NCI-H2227 (cell line): Measurements from ENCODE around the gene CCDC78.

ENCODE experiments used
- DNase-seq: peaks from one replicate; lab custom pipeline; 2025; ENCODE audit not compliant: unreplicated experiment; lab: John Stamatoyannopoulos, UW

Gene CCDC78

DNA sequence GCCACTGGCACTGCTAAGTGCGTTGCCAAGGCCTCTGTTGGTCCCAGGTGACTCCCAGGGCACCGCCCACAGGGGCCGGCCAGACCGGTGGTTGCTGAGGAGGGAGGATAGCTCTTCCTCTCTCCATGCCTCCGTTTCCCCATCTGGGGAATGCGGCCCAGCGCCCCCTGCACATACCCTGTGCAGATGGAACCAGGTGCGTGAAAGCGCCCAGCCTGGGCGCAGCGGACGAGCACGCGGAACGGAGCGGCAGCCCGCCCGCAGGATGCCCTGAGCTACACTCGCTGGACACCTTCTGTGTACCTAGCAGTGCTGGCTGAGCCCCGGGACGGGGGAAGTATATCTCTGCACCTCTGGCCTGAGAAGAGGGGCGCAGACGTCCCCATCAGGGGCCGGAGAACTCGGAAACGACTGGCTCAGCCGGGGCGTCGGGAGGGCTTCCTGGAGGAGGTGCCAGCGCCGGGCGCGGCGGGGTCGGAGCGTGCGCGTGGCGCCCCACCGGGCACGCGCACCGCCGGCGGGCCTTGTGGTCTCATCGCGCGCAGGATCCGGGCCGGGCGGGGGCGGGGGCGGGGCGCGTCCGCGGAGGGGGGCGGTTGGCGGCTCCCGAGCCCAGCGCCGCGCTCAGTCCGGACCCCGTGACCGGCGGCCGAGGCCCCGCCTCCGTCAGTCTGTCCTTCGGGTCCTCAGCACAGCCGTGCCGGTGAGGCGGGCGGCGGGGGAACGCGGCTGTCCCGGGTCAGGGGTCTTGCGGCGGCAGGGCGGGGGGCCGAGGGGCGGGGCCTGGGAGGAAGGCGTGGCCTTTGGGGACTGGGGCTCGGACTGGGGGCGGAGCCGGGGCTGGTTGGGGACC lies at the start of gene CCDC78, which contains the start of gene HAGHL:
TSS of gene CCDC78 (minus strand) at position 6 of the 853 bp plus-strand sequence. CDS start 76 bp downstream, outside the sequence.
TSS of gene HAGHL (plus strand) at position 669 of the 853 bp plus-strand sequence. CDS start 404 bp downstream, outside the sequence.
- peak; percentile 88 for DNase-seq

DNA sequence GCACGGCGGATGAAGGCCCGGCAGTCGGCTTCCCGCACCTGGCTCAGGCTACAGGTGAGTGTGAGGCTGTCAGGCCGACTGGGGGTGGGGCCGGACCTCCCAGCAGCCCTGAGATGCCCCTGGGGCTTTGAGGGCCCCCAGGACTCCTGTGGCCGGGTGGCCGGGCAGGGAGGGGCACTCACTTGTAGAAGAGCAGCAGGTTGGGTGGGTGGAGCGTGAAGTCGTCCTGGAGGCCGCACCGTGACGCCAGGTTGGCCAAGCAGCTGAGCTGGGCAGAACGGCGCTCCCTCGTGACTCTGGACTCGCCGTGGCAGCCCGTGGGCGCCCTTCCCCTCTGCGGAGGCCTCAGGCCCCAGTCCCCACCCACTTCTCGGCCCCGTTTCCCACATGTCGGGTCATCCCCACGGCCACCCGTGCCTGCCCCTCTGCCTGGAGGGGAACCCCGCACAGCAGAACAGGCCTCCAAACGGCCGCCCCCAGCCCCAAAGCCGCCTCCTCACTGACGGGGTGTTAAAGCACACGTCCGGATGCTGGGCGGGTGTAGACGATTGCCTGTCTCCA lies 49.1 kb upstream of the CCDC78 start:
- no peak for DNase-seq

DNA sequence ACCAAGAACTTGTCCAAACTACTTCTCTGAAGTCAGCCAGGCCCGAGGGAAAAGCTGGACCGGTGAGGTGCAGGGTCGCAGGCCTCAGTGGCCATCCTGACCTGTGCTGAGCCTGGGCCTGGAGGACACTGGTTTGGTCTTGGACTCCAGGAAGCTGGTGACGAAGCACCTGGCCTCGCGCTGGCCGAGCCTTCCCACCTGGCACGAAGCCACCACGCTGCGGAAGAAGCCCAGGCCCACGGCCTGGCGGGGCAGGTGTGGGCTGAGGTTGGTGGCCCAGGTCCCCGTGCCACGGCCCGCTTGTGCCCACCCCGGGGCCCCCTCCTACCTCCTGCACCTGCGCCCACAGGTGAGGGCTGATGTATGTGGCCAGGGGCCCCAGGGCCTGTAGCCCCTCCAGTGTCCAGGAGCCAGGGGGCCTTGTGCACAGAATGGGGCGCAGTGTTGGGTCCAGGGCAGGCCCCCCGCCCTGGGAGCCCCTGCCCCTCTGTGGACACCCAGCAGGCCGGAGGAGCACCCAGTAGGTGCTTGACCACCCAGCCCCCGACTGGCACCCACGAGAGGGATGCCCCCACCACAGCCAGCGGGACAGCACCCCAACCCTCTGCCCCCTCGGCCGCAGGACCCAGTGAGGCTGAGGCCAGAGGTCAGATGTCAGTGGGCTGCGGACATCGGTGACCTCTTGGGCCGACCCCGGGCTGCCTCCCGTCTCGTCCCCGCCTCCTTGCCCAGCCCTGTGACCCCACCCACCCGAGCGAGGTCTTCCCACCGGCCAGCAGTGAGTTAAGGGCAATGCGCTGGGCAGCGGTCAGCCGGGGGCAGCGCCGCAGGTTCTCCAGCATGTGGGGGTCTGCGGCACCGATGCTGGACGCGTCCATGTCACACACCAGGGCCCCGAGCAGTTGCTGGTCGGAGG lies 48.1 kb upstream of the CCDC78 start:
- DNase-seq = no peak

DNA sequence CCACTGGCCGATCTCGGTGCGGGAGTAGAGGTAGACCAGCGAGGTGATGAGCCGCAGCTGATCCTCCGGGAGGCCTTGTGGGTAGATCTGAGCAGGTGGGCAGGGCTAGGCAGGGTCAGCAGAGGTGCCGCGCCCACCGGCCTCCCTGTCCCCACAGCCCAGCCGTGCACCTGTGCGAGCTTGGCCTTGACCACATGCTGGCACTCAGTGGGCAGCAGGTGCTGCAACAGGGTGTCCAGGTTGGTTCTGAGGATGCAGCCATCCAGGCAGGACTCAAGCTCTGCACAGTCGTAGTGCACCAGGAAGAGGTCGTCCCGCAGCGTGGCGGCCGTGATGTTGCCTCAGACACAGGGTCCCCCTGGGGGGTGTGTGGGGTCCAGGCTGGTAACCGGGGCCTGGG lies 46.7 kb upstream of the CCDC78 start:
- DNase-seq = no peak

DNA sequence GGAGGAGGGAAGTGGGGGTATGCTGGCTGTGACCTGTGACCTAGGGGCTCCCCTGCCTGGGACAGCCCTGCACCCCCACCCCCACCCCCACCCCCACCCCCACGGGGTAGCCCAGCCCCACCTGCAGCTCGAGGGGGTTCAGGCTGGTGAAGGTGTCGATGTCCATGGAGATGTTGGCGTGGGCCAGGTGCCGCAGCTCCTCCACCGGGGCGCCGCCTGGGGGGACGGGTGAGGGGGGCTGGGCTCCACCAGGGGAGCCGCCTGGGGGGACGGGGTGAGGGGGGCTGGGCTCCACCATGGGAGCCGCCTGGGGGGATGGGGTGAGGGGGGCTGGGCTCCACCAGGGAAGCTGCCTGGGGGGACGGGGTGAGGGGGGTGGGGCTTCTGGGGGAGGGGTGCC lies 44.2 kb upstream of the CCDC78 start:
- no peak for DNase-seq

DNA sequence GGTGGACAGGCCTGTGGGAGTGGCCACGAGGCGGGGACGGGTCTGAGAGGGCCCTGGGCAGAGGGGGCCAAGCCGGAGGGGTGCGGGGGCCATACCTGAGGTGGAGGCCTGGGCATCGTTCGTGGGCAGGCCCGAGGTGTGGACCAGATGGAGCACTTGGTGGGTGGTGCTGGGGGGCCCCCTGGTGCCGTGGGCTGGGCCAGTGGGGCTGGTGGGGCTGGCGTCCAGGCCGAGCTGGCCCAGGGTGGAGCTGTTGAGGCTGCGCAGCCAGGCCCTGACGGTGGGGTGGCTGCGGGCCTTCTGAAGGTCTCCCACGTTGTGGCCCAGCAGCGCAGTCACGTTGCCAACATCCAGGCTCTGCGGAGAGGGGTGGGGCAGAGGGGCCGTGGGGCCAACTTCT lies 43.7 kb upstream of the CCDC78 start:
- no peak for DNase-seq

DNA sequence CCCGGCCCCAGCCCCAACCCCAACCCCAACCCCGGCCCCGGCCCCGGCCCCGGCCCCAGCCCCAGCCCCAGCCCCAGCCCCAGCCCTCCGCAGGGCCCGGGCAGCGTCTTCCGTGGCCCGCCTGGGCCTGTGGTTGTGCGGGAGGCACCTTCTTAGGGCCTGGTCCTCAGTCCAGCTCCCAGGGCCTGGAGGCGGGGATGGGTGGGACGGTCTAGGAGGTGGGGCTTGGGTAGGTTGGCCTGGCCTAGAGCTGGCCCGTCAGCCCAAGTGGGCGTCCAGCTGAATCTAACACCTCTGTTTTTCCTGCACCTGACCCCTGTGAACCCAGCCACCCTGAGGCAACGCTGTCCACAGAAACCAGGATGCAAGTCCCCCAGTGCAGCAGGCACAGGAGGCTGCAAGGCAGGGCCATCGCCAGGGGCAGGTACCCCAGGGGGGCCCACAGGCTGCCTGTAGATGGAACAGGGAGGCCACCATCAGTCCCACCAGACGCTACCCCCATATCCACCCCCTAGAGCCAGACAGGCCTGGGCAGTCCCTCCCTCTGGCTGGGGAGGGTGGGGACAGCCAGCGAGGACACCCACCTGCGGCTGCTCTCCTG lies 43.0 kb upstream of the CCDC78 start:
- no peak for DNase-seq

DNA sequence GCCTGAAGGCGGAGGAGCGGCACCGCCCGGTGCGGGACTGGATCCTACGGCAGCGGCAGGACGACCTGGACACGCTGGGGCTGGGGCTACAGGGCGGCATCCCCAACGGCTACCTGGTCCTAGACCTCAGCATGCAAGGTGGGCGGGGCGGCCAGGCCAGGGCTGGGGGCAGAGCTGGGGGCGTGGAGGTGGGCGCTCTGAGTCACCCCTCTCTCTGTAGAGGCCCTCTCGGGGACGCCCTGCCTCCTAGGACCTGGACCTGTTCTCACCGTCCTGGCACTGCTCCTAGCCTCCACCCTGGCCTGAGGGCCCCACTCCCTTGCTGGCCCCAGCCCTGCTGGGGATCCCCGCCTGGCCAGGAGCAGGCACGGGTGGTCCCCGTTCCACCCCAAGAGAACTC lies 42.2 kb upstream of the CCDC78 start:
- DNase-seq = no peak

DNA sequence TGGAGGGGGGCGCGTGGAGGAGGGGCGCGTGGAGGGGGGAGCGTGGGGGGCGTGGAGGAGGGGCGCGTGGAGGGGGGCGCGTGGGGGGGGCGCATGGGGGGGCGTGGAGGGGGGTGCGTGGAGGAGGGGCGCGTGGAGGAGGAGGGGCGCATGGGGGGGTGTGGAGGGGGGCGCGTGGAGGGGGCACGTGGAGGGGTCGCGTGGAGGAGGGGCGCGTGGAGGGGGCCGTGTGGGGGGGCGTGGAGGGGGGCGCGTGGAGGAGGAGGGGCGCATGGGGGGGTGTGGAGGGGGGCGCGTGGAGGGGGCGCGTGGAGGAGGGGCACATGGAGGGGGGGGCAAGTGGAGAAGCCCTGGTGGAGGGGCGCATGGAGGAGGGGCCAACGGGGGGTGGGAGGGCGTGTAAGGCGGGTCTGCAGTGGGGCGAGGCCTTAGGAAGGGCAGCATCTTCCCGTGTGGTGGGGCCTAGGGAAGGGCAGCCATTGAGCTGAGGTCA lies 41.5 kb upstream of the CCDC78 start:
- DNase-seq = no peak

DNA sequence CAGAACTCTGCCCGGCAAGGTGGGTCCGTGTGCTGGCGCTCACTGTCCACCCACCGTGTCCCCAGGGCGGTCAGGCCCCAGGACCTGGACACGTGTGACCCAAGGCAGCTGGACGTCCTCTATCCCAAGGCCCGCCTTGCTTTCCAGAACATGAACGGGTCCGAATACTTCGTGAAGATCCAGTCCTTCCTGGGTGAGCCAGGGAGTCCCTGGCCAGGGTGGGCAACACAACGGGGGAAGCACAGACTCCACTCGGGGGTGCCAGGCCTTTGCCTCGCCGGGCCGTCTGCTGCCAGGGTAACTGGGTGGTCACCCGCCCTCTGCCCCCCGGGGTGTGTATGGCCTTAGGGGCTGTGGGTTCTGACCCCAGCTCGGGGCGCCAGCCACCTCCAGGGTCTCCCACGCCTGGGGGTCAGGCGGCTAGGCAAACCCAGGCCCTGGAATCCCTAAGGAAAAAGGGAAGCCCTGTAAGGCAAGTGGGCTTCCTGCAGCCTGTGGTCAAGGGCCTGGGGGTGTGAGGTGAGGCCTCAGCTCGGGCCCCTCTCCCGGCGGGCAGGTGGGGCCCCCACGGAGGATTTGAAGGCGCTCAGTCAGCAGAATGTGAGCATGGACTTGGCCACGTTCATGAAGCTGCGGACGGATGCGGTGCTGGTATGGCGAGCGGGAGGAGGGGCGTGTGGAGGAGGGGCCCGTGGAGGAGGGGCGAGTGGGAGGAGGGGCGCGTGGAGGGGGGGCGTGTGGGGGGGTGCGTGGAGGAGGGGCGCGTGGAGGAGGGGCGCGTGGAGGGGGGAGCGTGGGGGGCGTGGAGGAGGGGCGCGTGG lies 40.8 kb upstream of the CCDC78 start:
- no peak for DNase-seq

DNA sequence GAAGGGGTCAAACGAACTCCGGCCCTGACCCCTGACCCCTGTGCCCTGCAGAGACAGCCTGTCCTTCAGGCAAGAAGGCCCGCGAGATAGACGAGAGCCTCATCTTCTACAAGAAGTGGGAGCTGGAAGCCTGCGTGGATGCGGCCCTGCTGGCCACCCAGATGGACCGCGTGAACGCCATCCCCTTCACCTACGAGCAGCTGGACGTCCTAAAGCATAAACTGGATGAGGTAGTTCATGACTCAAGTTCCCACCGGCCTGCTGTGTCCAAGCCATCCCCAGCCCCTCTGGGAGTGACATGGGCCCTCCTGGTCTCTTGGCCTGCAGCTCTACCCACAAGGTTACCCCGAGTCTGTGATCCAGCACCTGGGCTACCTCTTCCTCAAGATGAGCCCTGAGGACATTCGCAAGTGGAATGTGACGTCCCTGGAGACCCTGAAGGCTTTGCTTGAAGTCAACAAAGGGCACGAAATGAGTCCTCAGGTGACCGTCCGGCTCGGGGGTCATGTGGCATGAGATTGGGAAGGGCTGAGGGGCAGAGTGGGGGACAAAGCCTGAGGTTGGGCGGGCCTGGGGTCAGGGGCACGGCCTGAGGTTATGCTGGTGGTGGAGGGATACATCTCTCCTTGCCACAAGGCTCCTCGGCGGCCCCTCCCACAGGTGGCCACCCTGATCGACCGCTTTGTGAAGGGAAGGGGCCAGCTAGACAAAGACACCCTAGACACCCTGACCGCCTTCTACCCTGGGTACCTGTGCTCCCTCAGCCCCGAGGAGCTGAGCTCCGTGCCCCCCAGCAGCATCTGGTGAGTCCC lies 40.0 kb upstream of the CCDC78 start:
- no peak for DNase-seq

DNA sequence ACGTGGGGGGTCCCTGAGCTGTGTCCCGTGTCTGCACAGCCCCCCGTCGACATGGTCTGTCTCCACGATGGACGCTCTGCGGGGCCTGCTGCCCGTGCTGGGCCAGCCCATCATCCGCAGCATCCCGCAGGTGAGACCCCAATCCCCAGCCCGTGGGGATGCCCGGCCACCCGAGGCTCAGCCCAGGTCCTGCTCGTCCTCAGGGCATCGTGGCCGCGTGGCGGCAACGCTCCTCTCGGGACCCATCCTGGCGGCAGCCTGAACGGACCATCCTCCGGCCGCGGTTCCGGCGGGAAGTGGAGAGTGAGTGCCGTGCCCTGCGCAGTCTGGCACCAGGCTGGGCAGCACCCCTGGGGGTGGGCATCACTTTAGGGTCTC lies 39.2 kb upstream of the CCDC78 start:
- no peak for DNase-seq

DNA sequence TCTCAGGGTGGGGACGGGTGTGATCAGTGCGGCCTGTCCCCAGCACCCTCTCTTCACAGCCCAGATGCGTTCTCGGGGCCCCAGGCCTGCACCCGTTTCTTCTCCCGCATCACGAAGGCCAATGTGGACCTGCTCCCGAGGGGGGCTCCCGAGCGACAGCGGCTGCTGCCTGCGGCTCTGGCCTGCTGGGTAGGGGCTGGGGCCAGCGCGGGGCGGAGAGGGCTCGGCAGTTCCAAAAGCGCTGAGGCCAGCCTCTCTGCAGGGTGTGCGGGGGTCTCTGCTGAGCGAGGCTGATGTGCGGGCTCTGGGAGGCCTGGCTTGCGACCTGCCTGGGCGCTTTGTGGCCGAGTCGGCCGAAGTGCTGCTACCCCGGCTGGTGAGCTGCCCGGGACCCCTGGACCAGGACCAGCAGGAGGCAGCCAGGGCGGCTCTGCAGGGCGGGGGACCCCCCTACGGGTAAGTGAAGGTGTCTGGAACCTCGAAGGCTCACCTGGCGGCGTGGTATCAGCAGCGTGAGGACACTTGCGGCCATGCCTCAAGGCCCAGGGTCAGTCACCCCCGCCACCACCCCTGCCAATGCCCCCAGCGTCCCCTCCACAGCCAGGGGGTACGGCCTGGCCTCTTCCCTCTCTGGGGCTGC lies 38.7 kb upstream of the CCDC78 start:
- no peak for DNase-seq

DNA sequence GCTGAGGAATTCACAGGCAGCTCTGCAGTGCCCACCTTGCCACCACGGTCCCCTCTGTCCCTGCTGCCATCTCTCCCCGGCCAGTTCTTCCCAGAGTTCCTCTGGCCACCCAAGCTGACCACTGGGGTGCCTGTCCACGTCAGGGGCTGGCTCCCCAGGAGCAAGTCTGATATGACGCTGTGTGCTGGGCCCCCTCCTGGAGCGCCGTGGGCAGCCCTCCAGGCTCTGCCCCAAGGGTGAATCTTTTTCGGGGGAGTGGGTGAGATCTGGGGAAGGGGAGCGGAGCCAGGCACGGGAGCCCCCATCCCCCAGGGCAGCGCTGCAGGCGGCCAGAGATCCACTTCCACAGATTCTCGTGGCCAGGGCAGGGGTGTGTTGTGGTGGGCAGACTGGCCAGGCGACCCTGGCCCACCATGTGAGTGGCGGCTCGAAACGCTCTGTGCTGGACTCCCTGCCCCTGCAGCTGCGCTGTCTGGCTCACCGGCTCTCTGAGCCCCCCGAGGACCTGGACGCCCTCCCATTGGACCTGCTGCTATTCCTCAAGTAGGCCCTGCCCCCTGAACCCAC lies 38.0 kb upstream of the CCDC78 start:
- DNase-seq = no peak

DNA sequence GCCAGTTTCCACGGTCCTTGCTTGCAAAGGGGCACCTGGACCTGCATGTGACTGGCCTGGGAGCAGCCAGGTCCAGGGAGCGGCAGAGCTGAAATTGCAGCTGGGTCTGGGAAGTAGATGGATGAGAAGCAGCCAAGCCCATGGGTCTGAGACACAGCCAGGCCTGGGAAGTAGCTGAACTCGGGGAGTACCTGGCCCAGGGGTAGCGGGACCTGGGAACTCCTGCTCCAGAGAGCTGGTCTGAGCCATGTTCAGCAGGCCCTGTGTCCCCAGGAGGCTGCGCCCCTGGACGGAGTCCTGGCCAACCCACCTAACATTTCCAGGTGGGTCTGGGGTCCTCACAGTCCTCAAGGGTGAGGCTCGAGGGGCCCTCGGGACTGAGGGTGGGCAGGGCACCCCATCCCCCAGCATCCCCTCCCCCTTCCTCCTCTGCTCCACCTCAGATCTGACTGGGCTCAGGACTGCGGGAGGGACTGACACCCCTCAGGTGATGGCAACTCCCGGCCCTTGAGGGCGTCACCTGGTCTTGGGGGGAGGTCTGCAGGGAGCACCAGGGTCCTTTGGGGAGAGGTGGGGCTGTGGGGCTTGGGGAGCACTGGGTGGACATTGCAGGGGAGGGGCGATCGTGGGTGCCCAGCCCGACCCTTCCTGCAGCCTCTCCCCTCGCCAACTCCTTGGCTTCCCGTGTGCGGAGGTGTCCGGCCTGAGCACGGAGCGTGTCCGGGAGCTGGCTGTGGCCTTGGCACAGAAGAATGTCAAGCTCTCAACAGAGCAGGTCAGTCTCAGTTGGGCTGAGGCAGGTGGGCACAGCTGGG lies 37.3 kb upstream of the CCDC78 start:
- DNase-seq = no peak

DNA sequence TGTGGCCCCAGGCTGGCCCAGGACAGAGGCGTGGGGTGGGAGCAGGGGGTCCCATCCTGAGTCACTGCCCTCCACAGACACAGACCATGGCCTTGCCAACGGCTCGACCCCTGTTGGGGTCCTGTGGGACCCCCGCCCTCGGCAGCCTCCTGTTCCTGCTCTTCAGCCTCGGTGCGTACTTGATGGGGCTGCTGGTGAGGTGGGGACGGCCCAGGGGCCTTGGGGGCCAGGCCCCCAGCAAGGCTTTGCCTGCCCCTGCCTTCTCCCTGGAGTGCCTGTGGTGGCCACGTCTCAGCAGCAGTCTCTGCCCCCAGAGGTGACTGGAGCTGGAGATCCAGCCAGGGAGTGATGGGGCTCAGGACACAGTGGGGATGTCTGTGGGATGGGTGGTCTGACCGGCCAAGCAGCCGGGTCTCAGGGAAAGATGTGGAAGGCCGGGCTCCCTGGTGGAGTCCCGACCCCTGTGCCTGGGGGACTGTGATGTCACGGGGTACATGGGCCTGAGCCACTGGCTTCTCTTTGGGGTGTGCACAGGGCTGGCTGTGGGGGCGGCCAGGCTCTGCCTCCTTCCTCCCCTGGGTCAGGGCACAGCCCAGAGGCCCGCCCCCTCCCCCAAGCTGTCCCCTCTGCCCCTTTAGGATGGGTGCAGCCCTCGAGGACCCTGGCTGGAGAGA lies 36.5 kb upstream of the CCDC78 start:
- no peak for DNase-seq
